GM12874 (cell line): Measurements from ENCODE around the gene MRTFA.

Experiments
- TF ChIP-seq, protein P1 (sequence below): IDR thresholded peaks from 2 replicates; pipeline ENCODE4 v1.5.1; 2011; ENCODE audit warnings: low read depth, mild to moderate bottlenecking, control low read depth, low read length, moderate library complexity; ENCODE audit not compliant: insufficient read depth

MRTFA gene

DNA sequence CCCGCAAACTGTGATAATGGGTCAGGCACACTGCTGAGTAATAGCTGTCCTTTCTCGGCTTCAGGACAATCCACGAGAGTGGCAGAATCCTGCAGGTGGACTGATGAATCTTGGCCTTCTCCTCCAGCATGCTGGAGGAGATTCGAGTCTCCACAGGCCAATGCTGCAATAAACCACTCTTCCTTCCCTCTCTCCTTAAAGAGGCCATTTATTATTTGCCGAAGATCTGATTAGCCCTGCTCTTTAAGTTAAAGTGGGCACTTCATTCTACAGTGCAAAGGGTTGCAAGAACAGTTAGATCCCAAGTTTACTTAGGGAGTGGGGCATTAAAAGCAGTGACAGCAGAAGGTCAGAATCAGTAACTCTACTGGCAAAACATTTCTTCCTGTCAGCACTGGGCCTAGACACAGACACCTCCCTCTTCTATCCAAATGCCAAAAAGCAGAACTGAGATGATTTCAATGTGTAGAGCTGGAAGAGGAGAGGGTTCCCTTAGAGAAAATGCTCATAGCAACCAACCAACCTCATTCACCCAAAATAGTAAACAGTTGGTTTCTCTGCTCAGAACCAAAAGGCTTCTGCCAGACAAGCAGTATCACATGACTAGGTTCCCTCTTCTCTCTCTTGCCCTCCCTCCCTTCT is 144.4 kb downstream of the MRTFA start:
- TF ChIP-seq, protein P1, sequence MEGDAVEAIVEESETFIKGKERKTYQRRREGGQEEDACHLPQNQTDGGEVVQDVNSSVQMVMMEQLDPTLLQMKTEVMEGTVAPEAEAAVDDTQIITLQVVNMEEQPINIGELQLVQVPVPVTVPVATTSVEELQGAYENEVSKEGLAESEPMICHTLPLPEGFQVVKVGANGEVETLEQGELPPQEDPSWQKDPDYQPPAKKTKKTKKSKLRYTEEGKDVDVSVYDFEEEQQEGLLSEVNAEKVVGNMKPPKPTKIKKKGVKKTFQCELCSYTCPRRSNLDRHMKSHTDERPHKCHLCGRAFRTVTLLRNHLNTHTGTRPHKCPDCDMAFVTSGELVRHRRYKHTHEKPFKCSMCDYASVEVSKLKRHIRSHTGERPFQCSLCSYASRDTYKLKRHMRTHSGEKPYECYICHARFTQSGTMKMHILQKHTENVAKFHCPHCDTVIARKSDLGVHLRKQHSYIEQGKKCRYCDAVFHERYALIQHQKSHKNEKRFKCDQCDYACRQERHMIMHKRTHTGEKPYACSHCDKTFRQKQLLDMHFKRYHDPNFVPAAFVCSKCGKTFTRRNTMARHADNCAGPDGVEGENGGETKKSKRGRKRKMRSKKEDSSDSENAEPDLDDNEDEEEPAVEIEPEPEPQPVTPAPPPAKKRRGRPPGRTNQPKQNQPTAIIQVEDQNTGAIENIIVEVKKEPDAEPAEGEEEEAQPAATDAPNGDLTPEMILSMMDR: no peak

DNA sequence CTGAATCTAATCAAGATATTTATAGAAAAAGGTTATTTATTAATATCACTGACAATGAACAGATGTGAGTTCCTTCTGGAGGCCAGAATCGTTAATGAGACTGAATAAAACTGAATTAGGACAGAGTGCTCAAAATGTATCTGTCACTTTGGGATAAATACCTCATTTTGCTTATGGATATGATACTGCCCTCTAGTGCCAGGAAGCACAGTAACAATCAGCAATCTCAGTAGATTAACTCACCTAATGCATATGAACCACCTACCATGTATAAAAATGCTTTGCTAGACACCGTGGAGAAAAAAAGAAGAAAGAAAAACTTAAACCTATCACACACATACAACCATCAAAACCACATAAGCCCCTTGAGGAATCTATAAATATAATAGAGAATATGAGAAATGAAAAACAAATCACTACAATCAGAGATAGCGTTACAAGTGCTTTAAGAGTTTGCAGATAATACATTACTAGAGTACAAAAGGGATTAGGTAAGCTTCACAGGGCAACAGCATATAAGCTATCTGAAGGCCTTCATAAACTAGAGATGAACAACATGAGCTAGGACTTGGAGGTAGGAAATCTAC is 148.8 kb downstream of the MRTFA start:
- TF ChIP-seq, protein P1: peak; percentile 55; the same call in 1 of the 2 replicates

DNA sequence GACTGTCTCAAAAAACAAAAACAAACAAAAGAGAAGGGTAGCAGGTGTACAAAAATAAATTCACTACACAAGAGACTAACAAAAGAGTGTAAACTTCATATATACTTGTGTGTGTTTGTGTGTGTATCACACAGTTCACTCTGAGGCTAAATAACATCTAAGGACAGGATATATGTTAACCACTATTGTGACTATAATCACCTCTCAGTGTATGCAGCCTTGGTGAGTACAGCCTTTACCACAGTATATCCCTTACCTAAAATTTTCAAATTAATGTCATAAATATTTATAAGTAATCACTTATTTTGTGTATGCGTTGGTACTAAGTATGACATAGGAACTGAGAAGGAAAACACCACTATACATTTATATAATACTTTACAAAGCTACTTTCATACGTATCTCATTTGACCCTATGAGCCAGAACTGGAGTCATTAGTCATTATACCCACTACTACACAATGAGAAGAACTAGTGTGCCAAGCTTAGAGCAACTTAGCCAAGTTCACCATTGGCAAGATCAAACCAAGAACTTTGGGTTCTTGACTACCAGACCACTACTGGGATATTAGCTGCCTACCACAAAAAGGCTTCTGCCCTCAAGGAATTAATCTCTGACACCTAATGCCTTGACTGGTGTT is 149.4 kb downstream of the MRTFA start:
- TF ChIP-seq, protein P1: no peak

DNA sequence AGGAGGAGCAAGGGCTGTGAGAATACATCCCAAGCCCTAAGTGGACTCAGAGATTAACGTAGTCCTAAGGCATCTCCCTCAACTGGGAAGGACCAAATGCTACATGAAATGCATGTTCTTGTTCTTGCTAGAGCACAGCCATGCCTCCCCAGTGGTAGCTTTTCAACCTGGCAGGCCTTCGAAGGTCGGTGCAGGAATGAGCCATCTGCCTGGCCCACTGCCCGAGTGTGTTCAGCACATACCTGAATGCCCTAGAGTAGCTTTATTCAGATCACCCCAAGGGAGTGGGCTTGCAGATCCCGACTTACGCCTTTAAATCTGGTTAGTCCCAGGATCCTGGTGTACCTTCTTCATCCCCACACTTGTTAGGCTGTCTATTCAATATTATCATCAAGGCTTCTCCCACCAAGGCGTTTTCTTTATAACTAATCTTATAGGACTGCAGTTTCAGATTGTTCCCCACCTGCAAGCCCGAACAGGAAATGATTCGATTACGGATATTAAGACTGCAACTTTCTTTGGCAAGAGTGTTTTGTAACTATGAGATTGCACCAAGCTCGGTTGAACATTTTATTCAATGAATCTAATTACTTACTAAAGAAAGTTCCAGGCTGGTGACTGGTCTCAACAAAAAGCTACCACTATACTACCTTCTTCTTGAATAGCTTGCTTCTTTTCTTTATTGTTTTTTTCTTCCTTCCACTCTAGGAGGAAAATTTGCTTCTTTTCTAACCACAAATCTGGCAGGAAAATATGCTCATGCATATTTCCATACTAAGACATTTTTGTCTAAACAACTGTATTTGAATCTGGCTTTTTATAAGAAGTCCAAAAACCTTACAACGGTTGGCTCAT is 150.5 kb downstream of the MRTFA start:
- TF ChIP-seq, protein P1: no peak

DNA sequence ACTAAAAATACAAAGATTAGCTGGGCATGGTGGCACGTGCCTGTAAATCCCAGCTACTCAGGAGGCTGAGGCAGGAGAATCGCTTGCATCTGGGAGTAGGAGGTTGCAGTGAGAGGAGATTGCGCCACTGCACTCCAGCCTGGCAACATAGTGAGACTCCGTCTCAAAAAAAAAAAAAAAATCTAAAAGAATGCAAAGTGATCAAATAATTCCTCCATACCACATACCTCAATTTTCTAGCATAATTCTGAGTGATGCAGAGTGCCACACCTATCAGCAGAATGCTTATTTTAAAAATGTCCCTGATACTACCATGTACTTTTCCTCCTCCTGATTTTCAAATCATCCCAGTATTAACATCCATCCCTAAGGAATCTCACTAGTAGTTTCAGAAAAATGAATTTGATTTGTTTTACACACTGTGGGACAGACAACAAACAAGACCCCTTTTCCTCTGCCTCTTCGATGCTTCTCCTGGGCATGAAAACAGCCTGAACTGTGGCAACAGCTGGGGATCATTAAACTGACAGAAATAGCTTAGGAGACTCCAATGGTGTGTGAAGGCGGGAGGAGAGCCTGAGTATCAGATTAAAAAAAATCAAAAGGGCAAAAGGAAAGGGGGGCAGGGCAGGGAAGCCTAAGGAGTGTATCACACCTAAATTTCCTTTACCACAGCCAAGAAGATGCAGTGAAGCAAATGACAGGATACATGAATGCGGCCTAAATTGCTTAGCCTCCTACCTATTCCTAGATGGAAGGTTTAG is 151.4 kb downstream of the MRTFA start:
- TF ChIP-seq, protein P1: no peak

DNA sequence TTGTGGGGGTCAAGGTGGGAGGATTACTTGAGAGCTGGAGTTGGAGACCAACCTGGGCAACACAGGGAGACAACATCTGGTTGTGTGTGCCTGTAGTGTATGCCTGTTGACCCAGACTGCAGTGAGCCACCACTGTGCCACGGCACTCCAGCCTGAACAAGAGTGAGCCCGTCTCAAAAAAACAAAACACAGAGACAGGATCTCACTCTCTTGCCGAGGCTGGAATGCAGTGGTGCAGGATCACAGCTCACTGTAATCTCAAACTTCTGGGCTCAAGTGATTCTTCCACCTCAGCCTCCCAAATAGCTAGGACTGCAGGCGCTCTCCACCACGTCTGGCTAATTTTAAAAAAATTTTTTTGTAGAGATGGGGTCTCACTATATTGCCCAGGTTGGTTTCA is 153.6 kb downstream of the MRTFA start:
- TF ChIP-seq, protein P1: no peak

DNA sequence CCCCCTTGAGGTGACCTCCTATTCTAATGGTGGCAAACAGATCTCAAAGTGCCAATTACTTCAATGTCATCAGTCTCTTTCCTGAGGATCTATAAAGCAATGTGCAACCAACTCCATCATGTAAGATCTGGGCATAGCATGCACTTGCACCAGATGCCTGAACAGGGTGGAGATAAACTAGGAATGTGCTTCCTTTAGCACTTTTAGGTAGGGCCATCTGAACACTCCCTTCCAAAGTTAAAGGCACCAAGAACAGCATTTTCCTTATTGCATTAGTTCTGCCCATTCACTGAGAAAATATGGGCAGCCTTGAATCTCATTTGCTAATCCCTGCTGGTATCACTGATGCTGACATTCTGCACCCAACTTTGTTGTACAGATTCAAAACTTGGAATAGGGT is 154.1 kb downstream of the MRTFA start:
- TF ChIP-seq, protein P1: no peak
